Middle frontal gyrus (tissue), 1 donor: ENCODE data around the gene MINK1.
"Not testable (repeated sequence)": the region's sequence is repeated elsewhere in the genome, so short reads cannot be mapped to it uniquely, and the experiment has no call there.

Source experiments
- DNase-seq: peaks from one replicate; pipeline ENCODE4 v3.0.0-alpha.2; 2015; ENCODE audit warnings: low spot score; ENCODE audit errors: extremely low spot score

MINK1 gene

DNA sequence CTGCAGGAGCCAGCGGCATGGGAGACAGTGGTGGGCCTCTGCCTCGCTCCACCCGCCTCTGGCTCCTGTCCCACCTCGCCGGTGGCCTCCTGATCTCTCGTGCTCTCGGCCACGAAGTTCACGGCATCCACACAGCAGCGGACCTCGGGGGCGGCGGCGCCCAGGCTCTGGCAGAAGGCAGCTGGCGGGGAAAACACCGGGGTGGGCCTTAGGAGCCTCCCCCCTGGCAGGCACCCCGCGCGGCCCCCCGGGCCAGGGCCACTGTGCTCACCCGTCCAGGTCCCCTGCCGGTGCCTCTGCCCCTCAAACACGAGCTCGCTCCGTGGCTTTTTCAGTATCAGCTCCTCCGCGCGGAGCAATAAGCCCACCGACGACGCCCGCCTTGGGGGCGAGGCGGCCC is 65.8 kb downstream of the MINK1 start:
- no peak for DNase-seq

DNA sequence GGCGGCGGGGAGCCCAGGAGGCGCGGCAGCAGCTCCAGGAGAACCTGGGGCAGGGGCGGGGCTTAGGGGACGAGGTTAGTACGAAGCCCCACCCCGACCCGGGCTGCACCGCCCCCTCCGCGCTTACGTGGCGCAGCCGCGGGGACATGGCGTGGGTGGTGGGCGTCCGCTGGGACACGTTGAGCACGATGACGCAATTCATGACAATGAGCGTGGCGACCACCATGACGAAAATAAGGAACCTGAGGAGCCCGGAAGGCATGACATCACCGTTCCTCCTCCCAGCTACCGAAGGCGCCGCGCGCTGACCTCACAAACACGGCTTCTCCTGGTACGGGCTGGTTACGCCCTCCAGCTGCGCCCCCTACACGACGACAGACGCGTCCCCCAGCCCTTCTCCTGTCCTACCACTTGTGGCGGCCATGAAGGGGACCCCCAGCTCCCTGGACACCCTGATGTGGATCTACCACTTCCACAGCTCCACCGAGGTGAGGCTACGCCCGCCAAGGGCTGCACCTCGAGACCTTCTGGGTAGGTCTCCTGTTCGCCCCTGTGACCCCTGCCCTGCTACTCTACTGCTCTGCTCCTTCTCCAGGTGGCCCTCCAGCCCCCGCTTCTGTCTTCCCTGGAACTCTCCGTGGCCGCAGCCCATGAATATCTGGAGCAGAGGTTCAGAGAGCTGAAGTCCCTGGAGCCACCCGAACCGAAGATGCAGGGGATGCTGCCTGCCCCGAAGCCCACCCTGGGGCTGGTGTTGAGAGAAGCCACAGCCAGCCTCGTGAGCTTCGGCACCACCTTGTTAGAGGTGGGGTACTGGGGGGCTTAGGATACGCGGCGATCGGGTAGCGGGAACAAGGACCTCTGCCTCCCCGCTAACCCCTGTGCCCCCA is 66.4 kb downstream of the MINK1 start, which contains the start of gene C17orf107:
TSS of gene C17orf107 (plus strand) at position 196 of the 890 bp plus-strand sequence. CDS start at position 423, 227 bp downstream.
- DNase-seq = peak; percentile 36

GRCh38 chr17:4900231-4901107 is 67.3 kb downstream of the MINK1 start:
- no peak for DNase-seq

- DNase-seq = no peak
These were observed 68.0 kb downstream of the MINK1 start for GRCh38 chr17:4901108-4901647.

- DNase-seq = no peak
These were observed 68.7 kb downstream of the MINK1 start for GRCh38 chr17:4901648-4902344.

- DNase-seq = no peak
These were observed 69.4 kb downstream of the MINK1 start for GRCh38 chr17:4902540-4902939.

GRCh38 chr17:4903051-4903818 is 70.1 kb downstream of the MINK1 start, which contains the start of gene CHRNE:
Gene CHRNE (minus strand): TSS chr17:4903098. CDS start chr17:4903063, 35 bp downstream.
- DNase-seq = no peak

- not testable (repeated sequence) for DNase-seq
These were observed 73.5 kb downstream of the MINK1 start for GRCh38 chr17:4906642-4907041.

- no peak for DNase-seq
These were observed 75.2 kb downstream of the MINK1 start for GRCh38 chr17:4908301-4908700.

DNA sequence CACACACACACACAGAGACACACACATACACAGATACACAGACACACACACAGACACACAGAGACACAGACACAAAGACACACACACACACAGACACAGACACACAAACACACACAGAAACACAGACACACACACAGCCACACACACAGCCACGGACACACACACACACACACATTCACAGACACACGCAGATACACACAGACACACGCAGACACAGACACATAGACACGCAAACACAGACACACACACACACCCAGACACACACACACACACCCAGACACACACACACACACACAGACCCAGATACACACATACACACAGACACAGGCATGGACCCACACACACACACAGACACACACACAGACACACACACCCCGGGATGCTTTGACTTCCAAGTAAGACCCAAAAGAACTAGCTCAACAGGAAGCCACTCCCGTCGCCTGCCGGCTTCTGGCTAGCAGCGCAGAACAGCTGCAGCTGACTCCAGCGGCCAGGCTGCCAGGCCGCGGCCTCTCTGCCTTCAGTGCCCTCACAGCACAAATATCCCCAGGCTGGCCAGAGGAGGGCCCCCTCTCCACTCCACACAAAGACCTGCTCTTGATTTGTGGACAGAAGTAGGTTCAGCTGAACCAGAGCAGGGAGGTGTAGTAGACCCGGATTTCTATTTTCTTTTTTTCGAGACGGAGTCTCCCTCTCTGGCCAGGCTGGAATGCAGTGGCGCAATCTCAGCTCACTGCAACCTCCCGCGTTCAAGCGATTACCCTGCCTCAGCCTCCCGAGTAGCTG is 75.8 kb downstream of the MINK1 start:
- DNase-seq = peak; percentile 66

DNA sequence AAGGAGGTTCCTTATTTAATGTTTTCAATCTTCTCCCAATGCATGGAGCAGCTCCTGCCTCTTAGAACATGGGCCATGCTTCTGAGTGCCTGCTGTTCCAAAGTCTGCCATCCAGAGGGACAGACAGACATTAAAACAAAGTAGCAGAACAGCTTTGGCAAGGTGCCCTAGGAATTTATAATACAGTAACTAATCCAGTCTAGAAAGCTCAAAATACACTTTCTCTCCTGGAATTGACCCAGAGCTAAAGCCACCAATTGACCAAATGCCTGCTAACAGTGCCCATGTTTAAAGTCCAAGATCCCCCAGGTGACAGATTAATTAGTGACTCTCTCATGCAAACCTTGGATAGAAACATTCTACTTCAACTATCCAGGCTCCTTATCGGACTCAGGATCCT is 80.9 kb downstream of the MINK1 start:
- DNase-seq = no peak

DNA sequence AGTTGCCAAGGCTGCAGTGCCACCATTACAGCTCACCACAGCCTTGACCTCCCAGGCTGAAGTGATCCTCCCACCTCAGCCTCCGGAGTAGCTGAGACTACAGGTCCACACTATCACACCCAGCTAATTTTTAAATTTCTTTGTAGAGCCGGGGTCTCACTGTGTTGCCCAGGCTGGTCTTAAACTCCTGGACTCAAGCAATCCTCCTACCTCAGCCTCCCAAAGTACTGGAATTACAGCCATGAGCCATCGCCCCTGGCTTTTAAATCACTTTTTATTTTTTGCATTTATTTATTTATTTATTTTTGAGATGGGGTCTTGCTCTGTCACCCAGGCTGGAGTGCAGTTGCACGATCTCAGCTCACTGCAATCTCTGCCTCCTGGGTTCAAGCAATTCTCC is 81.4 kb downstream of the MINK1 start:
- DNase-seq = not testable (repeated sequence)

DNA sequence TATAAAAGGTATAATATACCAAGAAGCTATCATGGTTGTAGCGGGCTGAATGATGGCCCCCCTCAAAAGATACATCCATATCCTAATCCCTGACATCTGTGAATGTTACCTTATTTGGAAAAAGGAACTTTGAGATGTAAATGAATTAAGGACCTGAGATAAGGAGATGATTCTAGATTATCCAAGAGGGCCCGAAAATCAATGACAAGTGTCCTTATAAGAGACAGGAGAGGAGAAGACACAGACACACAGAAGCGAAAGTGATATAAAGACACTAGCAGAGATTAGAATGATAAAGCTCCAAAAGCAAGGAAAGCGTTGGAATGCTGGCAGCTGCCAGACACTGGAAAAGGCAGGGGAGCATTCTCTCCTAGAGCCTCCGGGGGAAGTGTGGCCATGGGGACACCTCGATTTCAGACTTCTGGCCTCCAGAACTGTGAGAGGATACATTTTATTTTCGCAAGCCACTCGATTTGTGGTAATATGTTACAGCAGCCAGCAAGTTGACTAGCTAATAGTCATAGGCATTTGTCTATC is 86.4 kb downstream of the MINK1 start:
- no peak for DNase-seq

DNA sequence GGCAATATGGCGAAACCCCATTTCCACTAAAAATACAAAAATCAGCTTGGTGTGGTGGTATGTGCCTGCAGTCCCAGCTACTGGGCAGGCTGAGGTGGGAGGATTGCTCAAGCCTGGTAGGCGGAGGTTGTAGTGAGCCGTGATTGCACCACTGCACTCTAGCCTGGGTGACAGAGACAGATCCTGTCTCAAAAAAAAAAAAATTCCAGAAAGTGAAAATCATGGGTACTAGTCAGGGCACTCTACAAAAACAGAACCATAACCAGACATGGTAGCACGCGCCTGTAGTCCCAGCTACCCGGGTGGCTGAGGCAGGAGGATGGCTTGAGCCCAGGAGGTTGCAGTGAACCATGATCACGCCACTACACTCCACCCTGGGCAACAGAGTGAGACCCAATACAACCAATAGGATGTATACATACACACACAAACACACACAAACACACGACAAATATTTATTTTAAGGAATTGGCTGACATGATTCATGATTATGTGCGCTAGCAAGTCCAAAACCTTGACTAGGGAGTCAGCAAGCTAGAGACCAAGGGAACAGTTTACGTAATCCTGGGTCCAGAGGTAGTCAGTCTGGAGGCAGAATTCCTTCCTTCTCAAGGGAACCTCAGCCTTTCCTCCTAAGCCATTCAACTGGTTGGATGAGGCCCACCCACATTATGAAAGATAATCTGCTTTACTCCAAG is 87.4 kb downstream of the MINK1 start:
- DNase-seq = no peak

GRCh38 chr17:4921320-4921719 is 88.2 kb downstream of the MINK1 start:
- DNase-seq = no peak

- not testable (repeated sequence) for DNase-seq
These were observed 93.6 kb downstream of the MINK1 start for GRCh38 chr17:4926577-4927335.

GRCh38 chr17:4928881-4929280 is 95.7 kb downstream of the MINK1 start:
- DNase-seq = no peak

GRCh38 chr17:4931963-4932362 is 98.8 kb downstream of the MINK1 start, which contains the start of gene GP1BA:
Gene GP1BA (plus strand): TSS chr17:4932277. CDS start chr17:4932605, 328 bp downstream.
- DNase-seq = no peak
